Bronchial epithelial cell (primary cell): ENCODE results near the gene PTPRT. TPM values are rescaled to one million over a fixed set of nuclear protein-coding genes. Genes with fewer than 3 reads are reported as not detected.

ENCODE experiments used
- DNase-seq: peaks from one replicate; pipeline ENCODE4 v3.0.0-alpha.2; 2010; ENCODE audit warnings: low read depth
- FAIRE-seq: peaks from 2 replicates; lab custom pipeline; 2011; peaks lifted over from hg19 to GRCh38; lab: Jason Lieb, UNC
- H3K27me3 ChIP-seq: 2 replicates; pipeline ENCODE4 v1.5.1; 2011; ENCODE audit warnings: low read length; ENCODE audit not compliant: control insufficient read depth, insufficient read depth
- H3K36me3 ChIP-seq: 2 replicates; pipeline ENCODE4 v1.5.1; 2011; ENCODE audit warnings: low read length; ENCODE audit not compliant: control insufficient read depth, insufficient read depth
- H3K4me3 ChIP-seq: 2 replicates; pipeline ENCODE4 v1.5.1; 2011; ENCODE audit warnings: mild to moderate bottlenecking, low read depth, low read length, control low read depth
- total RNA-seq: library from RNA; depleted of rRNA; stranded (reverse); fragments of >200 nt; gene quantifications from 2 replicates; pipeline ENCODE4 v1.2.1, GENCODE V29; 2014
- TF ChIP-seq, protein P1 (sequence below): IDR thresholded peaks from 2 replicates; pipeline ENCODE4 v1.5.1; 2011; ENCODE audit warnings: mild to moderate bottlenecking, moderate library complexity, low read length, control low read depth, inconsistent platforms; ENCODE audit not compliant: insufficient read depth, severe bottlenecking

The PTPRT gene
- total RNA-seq, 1 donor from 2014 or later = not detected

DNA sequence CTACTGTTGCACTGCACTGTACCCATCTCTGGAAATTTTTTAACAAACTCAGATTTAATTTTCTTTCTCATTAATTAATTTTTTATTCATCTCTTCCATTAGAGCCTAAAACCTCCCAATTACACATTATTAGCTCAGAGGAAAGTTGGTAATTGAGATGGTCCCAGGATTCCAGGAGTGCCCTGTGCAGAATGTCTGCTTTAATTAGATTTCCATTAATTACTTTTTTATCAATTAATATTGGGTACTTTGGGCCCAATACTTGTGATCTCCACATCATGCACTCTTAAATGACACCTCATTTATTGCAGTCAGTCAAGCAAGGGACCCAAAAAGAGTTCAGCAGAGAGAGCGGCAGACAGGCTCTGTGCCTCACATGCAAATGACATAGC is 232.0 kb downstream of the PTPRT start:
- TF ChIP-seq, protein P1, sequence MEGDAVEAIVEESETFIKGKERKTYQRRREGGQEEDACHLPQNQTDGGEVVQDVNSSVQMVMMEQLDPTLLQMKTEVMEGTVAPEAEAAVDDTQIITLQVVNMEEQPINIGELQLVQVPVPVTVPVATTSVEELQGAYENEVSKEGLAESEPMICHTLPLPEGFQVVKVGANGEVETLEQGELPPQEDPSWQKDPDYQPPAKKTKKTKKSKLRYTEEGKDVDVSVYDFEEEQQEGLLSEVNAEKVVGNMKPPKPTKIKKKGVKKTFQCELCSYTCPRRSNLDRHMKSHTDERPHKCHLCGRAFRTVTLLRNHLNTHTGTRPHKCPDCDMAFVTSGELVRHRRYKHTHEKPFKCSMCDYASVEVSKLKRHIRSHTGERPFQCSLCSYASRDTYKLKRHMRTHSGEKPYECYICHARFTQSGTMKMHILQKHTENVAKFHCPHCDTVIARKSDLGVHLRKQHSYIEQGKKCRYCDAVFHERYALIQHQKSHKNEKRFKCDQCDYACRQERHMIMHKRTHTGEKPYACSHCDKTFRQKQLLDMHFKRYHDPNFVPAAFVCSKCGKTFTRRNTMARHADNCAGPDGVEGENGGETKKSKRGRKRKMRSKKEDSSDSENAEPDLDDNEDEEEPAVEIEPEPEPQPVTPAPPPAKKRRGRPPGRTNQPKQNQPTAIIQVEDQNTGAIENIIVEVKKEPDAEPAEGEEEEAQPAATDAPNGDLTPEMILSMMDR = no peak
- DNase-seq (no peak), FAIRE-seq (no peak)
- Histone ChIP-seq H3K36me3 (no peaks in the 10 kb centered on the region), H3K27me3 (no peaks in the 10 kb centered on the region), H3K4me3 (no peak overlapping the region)

DNA sequence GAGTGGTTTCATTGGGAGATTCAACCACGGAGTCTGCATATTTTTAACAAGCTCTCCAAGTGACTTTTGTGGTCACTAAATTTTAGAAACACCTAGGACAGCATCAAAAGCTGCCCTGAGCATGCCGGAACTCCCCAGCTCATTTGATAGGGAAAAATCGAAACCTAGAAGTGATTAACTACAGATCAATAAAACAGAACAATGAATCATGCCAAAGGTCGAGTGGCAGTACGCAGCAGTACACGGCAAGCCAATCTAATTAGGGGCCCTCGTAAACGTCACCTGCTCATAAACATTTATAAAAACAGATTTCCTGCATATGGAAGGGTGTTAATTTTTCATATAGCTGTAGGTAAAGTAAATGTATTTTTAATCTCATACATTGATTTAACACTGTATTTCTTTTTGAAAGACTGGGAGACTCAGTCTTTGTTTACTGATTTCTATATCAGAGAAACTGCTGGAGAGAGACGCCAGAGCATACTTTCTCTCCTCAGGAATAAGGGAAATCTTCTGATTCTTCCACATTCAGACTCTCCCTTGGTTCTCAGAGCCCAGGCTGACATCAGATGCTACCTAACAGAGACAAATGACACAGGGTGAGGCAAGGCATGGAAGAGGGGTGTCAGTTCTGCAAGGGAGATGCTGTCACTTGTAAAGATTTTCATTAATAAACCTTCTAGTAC is 232.5 kb downstream of the PTPRT start:
- no peak for DNase-seq
- no peaks in the 10 kb centered on the region for H3K36me3 ChIP-seq
- TF ChIP-seq, protein P1 = no peak
- H3K27me3 ChIP-seq = no peaks in the 10 kb centered on the region
- no peak for FAIRE-seq
- no peak overlapping the region for H3K4me3 ChIP-seq

DNA sequence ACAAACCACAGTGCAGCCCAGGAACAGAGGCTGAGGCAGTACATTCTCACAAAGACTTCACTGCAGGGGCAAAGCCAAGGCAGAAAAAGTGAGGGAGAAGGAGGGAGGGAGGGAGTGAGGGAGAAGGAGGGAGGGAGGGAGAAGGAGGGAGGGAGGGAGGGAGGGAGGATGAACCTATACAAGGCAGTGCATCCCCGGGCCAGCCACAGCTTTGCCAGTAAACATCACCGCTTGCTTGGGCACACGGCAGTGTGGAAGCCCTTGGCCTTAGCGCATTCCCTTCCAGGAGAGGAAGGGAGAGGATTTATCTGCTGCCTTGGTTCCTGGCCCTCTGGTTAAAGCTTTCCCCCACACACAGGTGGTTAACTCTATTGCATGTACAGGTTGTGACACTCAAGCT is 234.0 kb downstream of the PTPRT start:
- Histone ChIP-seq H3K27me3 (no peaks in the 10 kb centered on the region), H3K36me3 (no peaks in the 10 kb centered on the region), H3K4me3 (no peak overlapping the region)
- DNase-seq = no peak
- FAIRE-seq = no peak
- TF ChIP-seq, protein P1 = no peak

DNA sequence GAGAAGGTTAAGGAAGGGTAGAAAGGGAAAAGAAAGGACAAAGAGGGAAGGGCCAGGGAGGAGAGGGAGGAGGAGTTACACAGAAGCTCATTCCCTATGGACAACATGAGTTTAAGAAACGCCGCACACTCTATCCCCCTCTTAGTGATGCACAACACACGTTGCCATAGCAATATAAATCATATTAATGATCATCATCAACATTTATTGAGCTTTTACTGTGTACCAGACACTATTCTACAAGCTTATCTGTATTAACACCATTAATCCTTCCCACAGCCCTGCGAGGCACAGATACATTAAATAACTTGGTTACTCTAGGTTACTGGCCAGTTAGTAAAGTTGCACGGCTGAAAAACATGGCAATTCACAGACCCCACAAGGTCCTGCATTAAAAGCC is 234.8 kb downstream of the PTPRT start:
- Histone ChIP-seq H3K36me3 (no peaks in the 10 kb centered on the region), H3K27me3 (no peaks in the 10 kb centered on the region), H3K4me3 (no peak overlapping the region)
- TF ChIP-seq, protein P1 = no peak
- DNase-seq (no peak), FAIRE-seq (no peak)

DNA sequence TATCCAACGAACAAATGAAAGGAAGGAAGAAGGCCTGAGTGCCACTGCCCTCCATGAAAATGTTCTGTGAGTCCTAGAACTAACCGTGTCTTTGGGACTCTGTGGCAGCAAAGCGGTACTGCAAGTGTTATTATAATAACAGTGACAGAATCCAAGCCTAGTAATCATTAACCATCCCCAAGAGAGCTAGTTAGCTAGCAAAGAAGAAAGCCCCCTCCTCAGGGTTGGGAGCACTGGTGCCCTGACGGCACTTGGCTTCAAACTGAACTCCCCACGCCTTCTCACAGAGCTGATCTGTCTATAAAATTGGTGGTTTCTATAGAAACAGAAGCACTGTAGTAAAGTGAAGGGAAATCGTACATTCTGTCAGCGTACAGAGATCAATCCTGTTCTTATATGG is 239.8 kb downstream of the PTPRT start:
- Histone ChIP-seq H3K27me3 (no peaks in the 10 kb centered on the region), H3K36me3 (no peaks in the 10 kb centered on the region), H3K4me3 (no peak overlapping the region)
- no peak for DNase-seq
- FAIRE-seq = no peak
- TF ChIP-seq, protein P1 = no peak

DNA sequence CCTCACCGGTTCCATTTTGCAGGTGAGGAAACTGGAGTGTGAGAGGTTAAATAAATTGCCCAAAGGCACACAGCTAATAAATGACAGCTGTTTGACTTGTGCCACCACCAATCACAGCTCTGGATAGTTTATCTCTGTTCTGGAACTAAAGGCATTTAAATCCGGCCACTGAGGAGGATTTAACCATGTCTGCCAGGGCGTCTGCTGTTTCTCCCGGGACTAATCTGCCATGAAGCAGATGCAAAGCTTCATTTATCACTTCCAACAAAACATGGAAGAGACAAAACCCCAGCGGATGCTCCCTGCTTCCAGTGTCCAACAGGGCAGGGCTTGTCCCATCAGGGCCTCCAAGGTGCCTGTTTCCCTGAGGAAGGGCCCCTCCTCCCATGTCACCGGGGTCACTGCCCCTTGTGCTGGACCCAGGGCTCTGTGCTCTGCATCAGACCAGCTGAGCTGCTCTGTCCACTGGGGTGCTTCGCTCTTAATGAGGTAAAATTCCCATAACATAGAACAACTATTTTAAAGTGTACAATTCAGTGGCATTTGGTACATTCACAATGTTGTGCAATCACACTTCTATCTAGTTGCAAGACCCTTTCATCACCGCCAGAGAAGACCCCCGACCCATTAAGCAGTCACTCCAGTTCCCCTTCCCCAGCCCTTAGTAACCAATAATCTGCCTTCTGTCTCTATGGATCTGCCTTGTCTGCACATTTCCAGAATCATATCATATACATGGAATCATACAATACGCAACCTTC is 244.3 kb downstream of the PTPRT start:
- Histone ChIP-seq H3K27me3 (no peaks in the 10 kb centered on the region), H3K4me3 (no peak overlapping the region), H3K36me3 (no peaks in the 10 kb centered on the region)
- no peak for DNase-seq
- FAIRE-seq = no peak
- TF ChIP-seq, protein P1 = no peak
